ENCODE measurements around the gene ATRX. TPM values are rescaled to one million over a fixed set of nuclear protein-coding genes. Genes with fewer than 3 reads are reported as not detected.
A peak's percentile ranks its signal among the peaks of the same experiment; 100 is the strongest.
"Not testable (repeated sequence)": the region's sequence is repeated elsewhere in the genome, so short reads cannot be mapped to it uniquely, and the experiment has no call there.

The ATRX gene
- total RNA-seq = 100 to 1,000 TPM in 2 of 4 donors, 10 to 100 TPM in 2; 22.8 to 249 (median 112) TPM

DNA sequence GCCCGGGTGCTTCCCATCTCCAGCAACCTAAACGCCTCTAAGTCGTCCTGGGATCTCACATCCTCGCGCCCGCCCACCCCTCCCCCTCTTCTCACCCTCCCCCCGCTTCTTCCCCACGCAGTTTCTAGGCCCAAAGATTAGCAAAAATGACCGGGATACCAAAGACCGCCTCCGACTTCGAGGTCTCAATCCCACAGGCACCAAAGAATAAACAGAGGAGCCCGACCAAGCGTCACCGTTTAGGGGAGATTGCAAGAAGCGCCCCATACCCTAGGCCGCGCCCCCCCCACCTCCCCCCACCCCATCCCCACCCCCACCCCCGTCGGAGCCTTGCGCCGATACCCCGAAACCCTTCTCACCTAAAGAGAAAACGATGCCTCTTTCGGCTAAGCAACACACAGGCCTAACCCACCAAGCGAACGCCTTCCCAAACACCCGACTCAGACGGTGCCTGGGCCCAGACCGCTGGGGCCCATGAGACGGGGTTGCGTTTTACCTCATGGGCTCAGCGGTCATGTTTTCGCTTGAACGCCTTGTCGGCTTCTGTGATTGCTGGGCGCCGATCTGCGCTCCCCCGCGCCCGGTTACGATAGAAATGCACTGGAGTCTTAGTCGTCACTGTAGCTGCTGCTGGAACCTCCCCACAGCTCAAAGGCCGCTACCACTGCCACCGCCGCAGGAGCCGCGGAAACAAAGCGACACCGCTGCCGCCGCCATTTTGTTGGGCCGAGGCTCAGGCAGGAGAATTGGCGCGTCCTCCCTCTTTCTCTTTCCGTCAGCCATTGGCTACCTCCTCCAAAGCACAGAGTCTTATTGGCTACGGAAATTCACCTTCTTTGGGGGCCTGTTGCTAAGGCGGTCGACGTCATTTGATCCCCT is at the start of gene ATRX:
TSS of gene ATRX (minus strand) at position 731 of the 879 bp plus-strand sequence. CDS start at position 516, 215 bp downstream.
- H3K9me3 ChIP-seq = no peaks in the 10 kb centered on the region
- peak within 1 kb of the TSS; percentile 92 to 94 for H3K27ac ChIP-seq
- peak within 1 kb of the TSS; percentile 55 to 66 for H3K4me3 ChIP-seq
- intact Hi-C loops (cut with DNase I; ENCODE audit: low total_unique reads) = no loop called here
- DNase-seq = peak; percentile 61 to 76
- no peaks in the 10 kb centered on the region for H3K27me3 ChIP-seq
- H3K36me3 ChIP-seq = no peaks in the 10 kb centered on the region
- H3K4me1 ChIP-seq = no peaks in the 10 kb centered on the region
- peak; percentile 33 to 36 for TF ChIP-seq POLR2A (IDR thresholded peaks at IDR 0.05)
- TF ChIP-seq, protein P1, sequence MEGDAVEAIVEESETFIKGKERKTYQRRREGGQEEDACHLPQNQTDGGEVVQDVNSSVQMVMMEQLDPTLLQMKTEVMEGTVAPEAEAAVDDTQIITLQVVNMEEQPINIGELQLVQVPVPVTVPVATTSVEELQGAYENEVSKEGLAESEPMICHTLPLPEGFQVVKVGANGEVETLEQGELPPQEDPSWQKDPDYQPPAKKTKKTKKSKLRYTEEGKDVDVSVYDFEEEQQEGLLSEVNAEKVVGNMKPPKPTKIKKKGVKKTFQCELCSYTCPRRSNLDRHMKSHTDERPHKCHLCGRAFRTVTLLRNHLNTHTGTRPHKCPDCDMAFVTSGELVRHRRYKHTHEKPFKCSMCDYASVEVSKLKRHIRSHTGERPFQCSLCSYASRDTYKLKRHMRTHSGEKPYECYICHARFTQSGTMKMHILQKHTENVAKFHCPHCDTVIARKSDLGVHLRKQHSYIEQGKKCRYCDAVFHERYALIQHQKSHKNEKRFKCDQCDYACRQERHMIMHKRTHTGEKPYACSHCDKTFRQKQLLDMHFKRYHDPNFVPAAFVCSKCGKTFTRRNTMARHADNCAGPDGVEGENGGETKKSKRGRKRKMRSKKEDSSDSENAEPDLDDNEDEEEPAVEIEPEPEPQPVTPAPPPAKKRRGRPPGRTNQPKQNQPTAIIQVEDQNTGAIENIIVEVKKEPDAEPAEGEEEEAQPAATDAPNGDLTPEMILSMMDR (IDR thresholded peaks at IDR 0.05) = no peak

- H3K27me3 ChIP-seq; H3K4me3 ChIP-seq; intact Hi-C loops (cut with DNase I; ENCODE audit: low total_unique reads); DNase-seq; H3K9me3 ChIP-seq; H3K27ac ChIP-seq; H3K36me3 ChIP-seq; H3K4me1 ChIP-seq: not testable (repeated sequence)
Observed at GRCh38 chrX:77831544-77831943, 45.5 kb upstream of the ATRX start.

GRCh38 chrX:77821989-77822388 is 36.0 kb upstream of the ATRX start:
- H3K27ac ChIP-seq; H3K9me3 ChIP-seq; H3K27me3 ChIP-seq; intact Hi-C loops (cut with DNase I; ENCODE audit: low total_unique reads); H3K4me1 ChIP-seq; H3K36me3 ChIP-seq; DNase-seq; H3K4me3 ChIP-seq: not testable (repeated sequence)

GRCh38 chrX:77820091-77820727 is 34.2 kb upstream of the ATRX start:
- no peak for DNase-seq
- TF ChIP-seq, protein P1 (IDR thresholded peaks at IDR 0.05) = no peak
- no peak for TF ChIP-seq POLR2A (IDR thresholded peaks at IDR 0.05)
- intact Hi-C loops (cut with DNase I; ENCODE audit: low total_unique reads) = no loop called here
- H3K9me3 ChIP-seq = no peaks in the 10 kb centered on the region
- no peaks in the 10 kb centered on the region for H3K4me1 ChIP-seq
- no peaks in the 10 kb centered on the region for H3K36me3 ChIP-seq
- no peak overlapping the region for H3K27ac ChIP-seq
- no peak overlapping the region for H3K4me3 ChIP-seq
- no peaks in the 10 kb centered on the region for H3K27me3 ChIP-seq

- no peaks in the 10 kb centered on the region for H3K27me3 ChIP-seq
- H3K9me3 ChIP-seq = no peaks in the 10 kb centered on the region
- no peaks in the 10 kb centered on the region for H3K36me3 ChIP-seq
- no peak for TF ChIP-seq POLR2A (IDR thresholded peaks at IDR 0.05)
- TF ChIP-seq, protein P1 (IDR thresholded peaks at IDR 0.05) = no peak
- no peak overlapping the region for H3K27ac ChIP-seq
- no peak for DNase-seq
- H3K4me1 ChIP-seq = no peaks in the 10 kb centered on the region
- no peak overlapping the region for H3K4me3 ChIP-seq
- intact Hi-C loops (cut with DNase I; ENCODE audit: low total_unique reads) = no loop called here
Observed at GRCh38 chrX:77814210-77814609, 28.2 kb upstream of the ATRX start.

GRCh38 chrX:77802201-77802600 is 16.2 kb upstream of the ATRX start:
- intact Hi-C loops (cut with DNase I; ENCODE audit: low total_unique reads) = no loop called here
- Histone ChIP-seq H3K4me3 (no peak overlapping the region), H3K27ac (no peak overlapping the region), H3K4me1 (no peaks in the 10 kb centered on the region), H3K9me3 (no peaks in the 10 kb centered on the region), H3K27me3 (no peaks in the 10 kb centered on the region), H3K36me3 (no peaks in the 10 kb centered on the region)
- DNase-seq = no peak
- no peak for TF ChIP-seq POLR2A (IDR thresholded peaks at IDR 0.05)
- TF ChIP-seq, protein P1 (IDR thresholded peaks at IDR 0.05) = no peak
